ENCODE data around the gene DTX4. TPM values are rescaled to one million over a fixed set of nuclear protein-coding genes. Genes with fewer than 3 reads are reported as not detected.
A peak's percentile ranks its signal among the peaks of the same experiment; 100 is the strongest.
"Not testable (repeated sequence)": the region's sequence is repeated elsewhere in the genome, so short reads cannot be mapped to it uniquely, and the experiment has no call there.

Gene DTX4
- 7.4 and 9.1 TPM in 2 replicates for total RNA-seq

GRCh38 chr11:59171508-59172322 lies at the start of gene DTX4:
DTX4 (plus strand) TSS chr11:59172132; CDS start chr11:59172596, 464 bp downstream.
- H3K4me3 ChIP-seq (ENCODE audit: low read depth, low read length), result peak within 1 kb of the TSS; percentile 48
- TF ChIP-seq CTCF (IDR thresholded peaks at IDR 0.05; ENCODE audit: insufficient read depth, low read length, poor library complexity, severe bottlenecking), result peak; percentile 98
- H3K36me3 ChIP-seq (ENCODE audit: control insufficient read depth, insufficient read depth, low read length), result no peaks in the 10 kb centered on the region
- no peaks in the 10 kb centered on the region for H3K27me3 ChIP-seq (ENCODE audit: control insufficient read depth, insufficient read depth, low read length)
- peak; percentile 56 for DNase-seq (ENCODE audit: low read depth)

GRCh38 chr11:59135648-59136461 lies 36.1 kb upstream of the DTX4 start:
- no peak overlapping the region for H3K4me3 ChIP-seq (ENCODE audit: low read depth, low read length)
- peak; percentile 34 for DNase-seq (ENCODE audit: low read depth)
- no peaks in the 10 kb centered on the region for H3K27me3 ChIP-seq (ENCODE audit: control insufficient read depth, insufficient read depth, low read length)
- no peaks in the 10 kb centered on the region for H3K36me3 ChIP-seq (ENCODE audit: control insufficient read depth, insufficient read depth, low read length)
- TF ChIP-seq CTCF (IDR thresholded peaks at IDR 0.05; ENCODE audit: insufficient read depth, low read length, poor library complexity, severe bottlenecking), result peak; percentile 99

GRCh38 chr11:59136551-59136950 lies 35.4 kb upstream of the DTX4 start:
- not testable (repeated sequence) for H3K4me3 ChIP-seq (ENCODE audit: low read depth, low read length); DNase-seq (ENCODE audit: low read depth); H3K27me3 ChIP-seq (ENCODE audit: control insufficient read depth, insufficient read depth, low read length); H3K36me3 ChIP-seq (ENCODE audit: control insufficient read depth, insufficient read depth, low read length)

GRCh38 chr11:59137190-59137589 lies 34.7 kb upstream of the DTX4 start:
- Histone ChIP-seq H3K36me3 (ENCODE audit: control insufficient read depth, insufficient read depth, low read length) (no peaks in the 10 kb centered on the region), H3K4me3 (ENCODE audit: low read depth, low read length) (no peak overlapping the region), H3K27me3 (ENCODE audit: control insufficient read depth, insufficient read depth, low read length) (no peaks in the 10 kb centered on the region)
- no peak for TF ChIP-seq CTCF (IDR thresholded peaks at IDR 0.05; ENCODE audit: insufficient read depth, low read length, poor library complexity, severe bottlenecking)
- no peak for DNase-seq (ENCODE audit: low read depth)

GRCh38 chr11:59138643-59139042 lies 33.3 kb upstream of the DTX4 start:
- TF ChIP-seq CTCF (IDR thresholded peaks at IDR 0.05; ENCODE audit: insufficient read depth, low read length, poor library complexity, severe bottlenecking), result no peak
- DNase-seq (ENCODE audit: low read depth), result no peak
- no peaks in the 10 kb centered on the region for H3K36me3 ChIP-seq (ENCODE audit: control insufficient read depth, insufficient read depth, low read length)
- H3K27me3 ChIP-seq (ENCODE audit: control insufficient read depth, insufficient read depth, low read length), result no peaks in the 10 kb centered on the region
- no peak overlapping the region for H3K4me3 ChIP-seq (ENCODE audit: low read depth, low read length)

GRCh38 chr11:59141191-59141590 lies 30.7 kb upstream of the DTX4 start:
- no peak for TF ChIP-seq CTCF (IDR thresholded peaks at IDR 0.05; ENCODE audit: insufficient read depth, low read length, poor library complexity, severe bottlenecking)
- Histone ChIP-seq H3K27me3 (ENCODE audit: control insufficient read depth, insufficient read depth, low read length) (no peaks in the 10 kb centered on the region), H3K36me3 (ENCODE audit: control insufficient read depth, insufficient read depth, low read length) (no peaks in the 10 kb centered on the region), H3K4me3 (ENCODE audit: low read depth, low read length) (no peak overlapping the region)
- DNase-seq (ENCODE audit: low read depth), result no peak

All from kidney epithelial cell (primary cell).